ENCODE measurements around the gene LMO3. TPM values are rescaled to one million over a fixed set of nuclear protein-coding genes. Genes with fewer than 3 reads are reported as not detected.

Gene LMO3
- total and polyA plus RNA-seq, 2 of the 13 experiments (the other 11 are each of a cell fraction or from before 2014, with no cell fraction given), result not detected

- Histone ChIP-seq H3K27me3 (ENCODE audit: control insufficient read depth in 1 of 2, insufficient read depth in 2 of 2, low read length in 2 of 2) (no peaks in the 10 kb centered on the region), H3K4me2 (ENCODE audit: low read depth, low read length) (no peak overlapping the region), H3K9ac (ENCODE audit: insufficient read depth, low read depth, low read length) (no peak overlapping the region), H3K79me2 (ENCODE audit: insufficient read depth, low read length) (no peaks in the 10 kb centered on the region), H4K20me1 (ENCODE audit: insufficient read depth, low read length) (no peaks in the 10 kb centered on the region), H3K4me3 (replicated peaks in 1 of 3; ENCODE audit: insufficient read depth in 1 of 3, low read depth in 2 of 3, low read length in 3 of 3) (no peak overlapping the region), H3K27ac (ENCODE audit: extremely low read length, insufficient read depth, low read length) (no peak overlapping the region), H3K36me3 (replicated peaks in 1 of 2; ENCODE audit: control insufficient read depth in 1 of 2, insufficient read depth in 2 of 2, low read length in 2 of 2) (no peaks in the 10 kb centered on the region), H3K4me1 (ENCODE audit: insufficient read depth, low read length) (peaks cover 6% of the 10 kb centered on the region; the same call in 1 of the 2 replicates), H2AFZ (ENCODE audit: low read length) (no peak overlapping the region), H3K9me3 (ENCODE audit: low read length) (no peaks in the 10 kb centered on the region)
- POLR2A ChIA-PET, result no interaction called here
- TF ChIP-seq ZSCAN21 (CRISPR knock-in tag; IDR thresholded peaks at IDR 0.05; ENCODE audit: borderline replicate concordance) (no peak), THAP11 (CRISPR knock-in tag; IDR thresholded peaks at IDR 0.05) (no peak), SMC3 (IDR thresholded peaks at IDR 0.05; ENCODE audit: low read length) (no peak), CENPT (CRISPR knock-in tag; IDR thresholded peaks at IDR 0.05; ENCODE audit: low read depth) (no peak), RNF219 (CRISPR knock-in tag; IDR thresholded peaks at IDR 0.05) (no peak), ZNF574 (CRISPR knock-in tag; IDR thresholded peaks at IDR 0.05) (no peak), ZNF883 (CRISPR knock-in tag; IDR thresholded peaks at IDR 0.05; ENCODE audit: not compliant biosample characterization) (no peak), ZNF557 (CRISPR knock-in tag; IDR thresholded peaks at IDR 0.05) (no peak), ZNF260 (CRISPR knock-in tag; IDR thresholded peaks at IDR 0.05; ENCODE audit: borderline replicate concordance, low read depth) (no peak), ZNF512B (CRISPR knock-in tag; IDR thresholded peaks at IDR 0.05; ENCODE audit: borderline replicate concordance) (no peak), SP1 (IDR thresholded peaks at IDR 0.05) (no peak), SP1 (CRISPR knock-in tag; IDR thresholded peaks at IDR 0.05) (no peak), GFI1 (CRISPR knock-in tag; IDR thresholded peaks at IDR 0.05; ENCODE audit: borderline replicate concordance) (no peak), HOXA5 (CRISPR knock-in tag; IDR thresholded peaks at IDR 0.05) (no peak), MEF2D (CRISPR knock-in tag; IDR thresholded peaks at IDR 0.05) (no peak), ZBTB21 (CRISPR knock-in tag; IDR thresholded peaks at IDR 0.05) (no peak)
- CTCF ChIA-PET (ENCODE audit: low intra/inter-chr PET ratio, low total read pairs), result no interaction called here
- in situ Hi-C loops (cut with HindIII; ENCODE audit: extremely low pct_ligation_motif_present, low pct_unique_long_range_greater_than_20kb) (no loop called here), intact Hi-C loops (cut with micrococcal nuclease; ENCODE audit: unreplicated experiment) (no loop called here)
- 89% methylated on average over 1 of the region's 1 CpG for WGBS (ENCODE audit: low lambda C conversion rate)
- no TSS peak for BruUV-seq (replicated peaks)
- DNase-seq (ENCODE audit: low spot score) (no peak), ATAC-seq (no peak), FAIRE-seq (no peak)
These were observed 37.1 kb downstream of the LMO3 start for GRCh38 chr12:16568873-16569272.

Data from HepG2 (cell line).